Measurements from ENCODE around the gene OR8B4. TPM values are rescaled to one million over a fixed set of nuclear protein-coding genes. Genes with fewer than 3 reads are reported as not detected.

OR8B4 gene
- total RNA-seq, 1 experiment from 2014 or later, result not detected

- intact Hi-C loops (cut with micrococcal nuclease; ENCODE audit: unreplicated experiment), result no loop called here
- no peaks in the 10 kb centered on the region for H3F3A ChIP-seq (ENCODE audit: insufficient read depth, low read depth)
- H2AFZ ChIP-seq, result no peak overlapping the region
- no peaks in the 10 kb centered on the region for H3K9me3 ChIP-seq (ENCODE audit: insufficient read depth, low read depth)
- TF ChIP-seq EZH2 (IDR thresholded peaks at IDR 0.05; ENCODE audit: low read depth), result no peak
- no peak for TF ChIP-seq CTCF (conservative IDR thresholded peaks at IDR 0.05)
- no peak overlapping the region for H3K4me2 ChIP-seq
- DNase-seq, result no peak
- H3K79me2 ChIP-seq (ENCODE audit: low read depth), result no peaks in the 10 kb centered on the region
- no TSS peak for BruUV-seq (replicated peaks)
- H3K4me1 ChIP-seq (replicated peaks; ENCODE audit: insufficient read depth), result no peaks in the 10 kb centered on the region
- H3K4me3 ChIP-seq, result no peak overlapping the region
- H3K9me2 ChIP-seq (ENCODE audit: insufficient read depth), result no peaks in the 10 kb centered on the region
- no peaks in the 10 kb centered on the region for H3K36me3 ChIP-seq (ENCODE audit: low read depth)
- ChIA-PET CTCF (no interaction called here), POLR2A (ENCODE audit: unreplicated experiment) (no interaction called here)
- no peak overlapping the region for H3K27ac ChIP-seq
- H3K27me3 ChIP-seq (ENCODE audit: insufficient read depth, low read depth), result 0 out of 2 replicates have a peak, but pooled peaks cover 4% of the 10 kb centered on the region
- no peaks in the 10 kb centered on the region for H4K20me1 ChIP-seq (ENCODE audit: insufficient read depth)
Observed at GRCh38 chr11:124470561-124471227, 46.0 kb upstream of the OR8B4 start.

- no peaks in the 10 kb centered on the region for H3K79me2 ChIP-seq (ENCODE audit: low read depth)
- H3K27me3 ChIP-seq (ENCODE audit: insufficient read depth, low read depth), result 0 out of 2 replicates have a peak, but pooled peaks cover 4% of the 10 kb centered on the region
- H3K4me2 ChIP-seq, result no peak overlapping the region
- no peaks in the 10 kb centered on the region for H3K4me1 ChIP-seq (replicated peaks; ENCODE audit: insufficient read depth)
- TF ChIP-seq CTCF (conservative IDR thresholded peaks at IDR 0.05), result no peak
- no peak overlapping the region for H2AFZ ChIP-seq
- H3K9me2 ChIP-seq (ENCODE audit: insufficient read depth), result no peaks in the 10 kb centered on the region
- no peak overlapping the region for H3K27ac ChIP-seq
- no peak for DNase-seq
- ChIA-PET POLR2A (ENCODE audit: unreplicated experiment) (no interaction called here), CTCF (no interaction called here)
- no TSS peak for BruUV-seq (replicated peaks)
- intact Hi-C loops (cut with micrococcal nuclease; ENCODE audit: unreplicated experiment), result no loop called here
- H4K20me1 ChIP-seq (ENCODE audit: insufficient read depth), result no peaks in the 10 kb centered on the region
- H3K9me3 ChIP-seq (ENCODE audit: insufficient read depth, low read depth), result no peaks in the 10 kb centered on the region
- no peak overlapping the region for H3K4me3 ChIP-seq
- H3K36me3 ChIP-seq (ENCODE audit: low read depth), result no peaks in the 10 kb centered on the region
- H3F3A ChIP-seq (ENCODE audit: insufficient read depth, low read depth), result no peaks in the 10 kb centered on the region
Observed at GRCh38 chr11:124467381-124467927, 42.8 kb upstream of the OR8B4 start.

GRCh38 chr11:124465368-124465767 lies 40.7 kb upstream of the OR8B4 start:
- Histone ChIP-seq H3K4me3 (no peak overlapping the region), H3K79me2 (ENCODE audit: low read depth) (no peaks in the 10 kb centered on the region), H4K20me1 (ENCODE audit: insufficient read depth) (no peaks in the 10 kb centered on the region), H3F3A (ENCODE audit: insufficient read depth, low read depth) (no peaks in the 10 kb centered on the region), H3K4me1 (replicated peaks; ENCODE audit: insufficient read depth) (no peaks in the 10 kb centered on the region), H3K4me2 (no peak overlapping the region), H3K9me2 (ENCODE audit: insufficient read depth) (no peaks in the 10 kb centered on the region), H3K27me3 (ENCODE audit: insufficient read depth, low read depth) (0 out of 2 replicates have a peak, but pooled peaks cover 4% of the 10 kb centered on the region), H3K9me3 (ENCODE audit: insufficient read depth, low read depth) (no peaks in the 10 kb centered on the region), H3K27ac (no peak overlapping the region), H2AFZ (no peak overlapping the region), H3K36me3 (ENCODE audit: low read depth) (no peaks in the 10 kb centered on the region)
- intact Hi-C loops (cut with micrococcal nuclease; ENCODE audit: unreplicated experiment), result no loop called here
- DNase-seq, result no peak
- ChIA-PET POLR2A (ENCODE audit: unreplicated experiment) (no interaction called here), CTCF (no interaction called here)
- no TSS peak for BruUV-seq (replicated peaks)
- TF ChIP-seq EZH2 (IDR thresholded peaks at IDR 0.05; ENCODE audit: low read depth) (no peak), CTCF (conservative IDR thresholded peaks at IDR 0.05) (no peak)
